HepG2 (cell line): ENCODE results near the gene TSPAN2. TPM values are rescaled to one million over a fixed set of nuclear protein-coding genes. Genes with fewer than 3 reads are reported as not detected.

Experiments
- ATAC-seq: fragments of 200-7000 bp; cut with Tn5 transposase; 3 replicates; pipeline ENCODE4 v1.9.1; 2020; ENCODE audit warnings: mild to moderate bottlenecking, moderate library complexity
- BruUV-seq: library from RNA; stranded (reverse); fragments of 400-500 nt; replicated peaks from 2 replicates; lab custom pipeline; 2021; lab: Mats Ljungman, UMichigan
- CTCF ChIA-PET: fragments of 300-600 bp; formaldehyde crosslinking; extraction: SDS; loops from one replicate; lab custom pipeline; 2021; ENCODE audit warnings: low total read pairs, inconsistent platforms, low intra/inter-chr PET ratio; lab: Yijun Ruan, JAX
- POLR2A ChIA-PET: fragments of 350-600 bp; sonication (Branson Sonifier 250); formaldehyde crosslinking; loops from one replicate; lab custom pipeline; 2020; ENCODE audit warnings: antibody characterized with exemption, inconsistent platforms; lab: Yijun Ruan, JAX
- DNase-seq: peaks from one replicate; pipeline ENCODE4 v3.0.0-alpha.2; 2015; ENCODE audit warnings: low spot score
- FAIRE-seq: peaks from 3 replicates; lab custom pipeline; 2011; peaks lifted over from hg19 to GRCh38; lab: Jason Lieb, UNC
- H2AFZ ChIP-seq: one replicate; pipeline ENCODE4 v1.6.1; 2011; ENCODE audit warnings: low read length, inconsistent platforms
- H3K27ac ChIP-seq: fragments of 300-600 bp; 3 replicates; pipeline ENCODE4 v1.8.0; 2011; ENCODE audit warnings: mixed run types, mild to moderate bottlenecking, mixed read lengths, low read length, inconsistent platforms; ENCODE audit not compliant: insufficient read depth; ENCODE audit errors: extremely low read length
- H3K27me3 ChIP-seq, 2 experiments: fragments of 200-600 bp in 1 of 2; 2 replicates in 1 of 2; 3 replicates in 1 of 2; pipeline versions ENCODE4 v1.6.0 to v1.8.0; 2011; ENCODE audit warnings: low read length in 2 of 2, mild to moderate bottlenecking in 2 of 2, moderate library complexity in 2 of 2, inconsistent platforms in 1 of 2; ENCODE audit not compliant: insufficient read depth in 2 of 2, control insufficient read depth in 1 of 2
- H3K36me3 ChIP-seq, 2 experiments: fragments of 200-600 bp in 1 of 2; replicated peaks in 1 of 2; 2 replicates in 1 of 2; 3 replicates in 1 of 2; pipeline versions ENCODE4 v1.5.1 to v1.8.0; 2011; ENCODE audit warnings: low read length in 2 of 2, inconsistent platforms in 1 of 2; ENCODE audit not compliant: insufficient read depth in 2 of 2, control insufficient read depth in 1 of 2
- H3K4me1 ChIP-seq: 2 replicates; pipeline ENCODE4 v1.5.1; 2012; ENCODE audit warnings: low read length, inconsistent platforms; ENCODE audit not compliant: insufficient read depth
- H3K4me2 ChIP-seq: 2 replicates; pipeline ENCODE4 v1.6.0; 2011; ENCODE audit warnings: low read depth, low read length, inconsistent platforms
- H3K4me3 ChIP-seq, 3 experiments: fragments of 200-600 bp in 1 of 3; sonication (generic), shearing (Covaris generic) in 1 of 3; replicated peaks in 1 of 3; 2 replicates each; pipeline ENCODE4 v1.5.1; 2011 to 2016; ENCODE audit warnings: low read length in 3 of 3, inconsistent platforms in 2 of 3, low read depth in 2 of 3, mild to moderate bottlenecking in 2 of 3, control low read depth in 1 of 3, mixed read lengths in 1 of 3; ENCODE audit not compliant: insufficient read depth in 1 of 3
- H3K79me2 ChIP-seq: one replicate; pipeline ENCODE4 v1.6.1; 2011; ENCODE audit warnings: low read length, inconsistent platforms; ENCODE audit not compliant: insufficient read depth
- H3K9ac ChIP-seq: 2 replicates; pipeline ENCODE4 v1.6.0; 2011; ENCODE audit warnings: mild to moderate bottlenecking, low read depth, low read length, inconsistent platforms; ENCODE audit not compliant: insufficient read depth
- H3K9me3 ChIP-seq: 2 replicates; pipeline ENCODE4 v1.5.1; 2012; ENCODE audit warnings: mild to moderate bottlenecking, low read length
- H4K20me1 ChIP-seq: 2 replicates; pipeline ENCODE4 v1.6.0; 2011; ENCODE audit warnings: inconsistent platforms, mild to moderate bottlenecking, low read length, moderate library complexity; ENCODE audit not compliant: insufficient read depth
- POGZ ChIP-seq: sonication (generic); formaldehyde crosslinking; IDR thresholded peaks from 2 replicates; pipeline ENCODE4 v1.4.0; 2020; ENCODE audit warnings: mild to moderate bottlenecking, missing genetic modification reagents
- POLR2G ChIP-seq: fragments of 200-400 bp; formaldehyde crosslinking; IDR thresholded peaks from 2 replicates; pipeline ENCODE4 v1.6.1; 2018; ENCODE audit warnings: mild to moderate bottlenecking, low read depth, low read length, moderate library complexity
- RFXANK ChIP-seq: IDR thresholded peaks from 2 replicates; pipeline ENCODE4 v1.6.1; 2016
- RXRA ChIP-seq: sonication (generic); formaldehyde crosslinking; IDR thresholded peaks from 2 replicates; pipeline ENCODE4 v1.5.1; 2020; ENCODE audit warnings: missing genetic modification reagents
- SOX5 ChIP-seq: IDR thresholded peaks from 2 replicates; pipeline ENCODE4 v1.6.1; 2016; ENCODE audit warnings: borderline replicate concordance
- TBP ChIP-seq: sonication (generic); formaldehyde crosslinking; IDR thresholded peaks from 2 replicates; pipeline ENCODE4 v1.5.0; 2020; ENCODE audit warnings: missing genetic modification reagents
- ZNF143 ChIP-seq: sonication (generic); formaldehyde crosslinking; IDR thresholded peaks from 2 replicates; pipeline ENCODE4 v1.4.0; 2020; ENCODE audit warnings: missing genetic modification reagents
- ZNF451 ChIP-seq: sonication (generic); formaldehyde crosslinking; IDR thresholded peaks from 2 replicates; pipeline ENCODE4 v1.5.0; 2020; ENCODE audit warnings: mild to moderate bottlenecking, missing genetic modification reagents
- WGBS: methylation state at CpG from one replicate; pipeline ENCODE4 v1.1.6; 2017; ENCODE audit warnings: low lambda C conversion rate; 5-methylcytosine and 5-hydroxymethylcytosine counted together
- in situ Hi-C: cut with HindIII; loops from 2 replicates; pipeline ENCODE4 v1.10.0; 2017; ENCODE audit warnings: low pct_unique_long_range_greater_than_20kb; ENCODE audit not compliant: extremely low pct_ligation_motif_present
- intact Hi-C: fragments of 100-400 bp; cut with micrococcal nuclease; formaldehyde crosslinking; loops from one replicate; pipeline ENCODE4 v1.10.0; 2022; ENCODE audit not compliant: unreplicated experiment
- polyA plus RNA-seq, 8 experiments: library from polyadenylated mRNA; depleted of rRNA in 3 of 8; stranded (reverse) in 7 of 8; unstranded in 1 of 8; fragments of >200 nt; fragmentation: Illumina TruSeq in 4 of 8; extraction: Trizol in 4 of 8; gene quantifications; 2 replicates each; pipeline versions ENCODE4 v1.2.1 to v1.2.3, GENCODE V29; 2011 to 2016; ENCODE audit warnings: low read depth in 4 of 8, missing spikeins in 1 of 8, mixed read lengths in 1 of 8; ENCODE audit not compliant: insufficient read depth in 1 of 8
- total RNA-seq, 5 experiments: library from RNA; depleted of rRNA; stranded (reverse); fragments of >200 nt; fragmentation: Illumina TruSeq; extraction: Trizol; gene quantifications; 2 replicates each; pipeline ENCODE4 v1.2.3, GENCODE V29; 2016; ENCODE audit warnings: low read depth in 1 of 5
- TF ChIP-seq, protein P1 (sequence below): sonication (generic); formaldehyde crosslinking; IDR thresholded peaks from 2 replicates; pipeline ENCODE4 v1.8.0; 2022; ENCODE audit warnings: mild to moderate bottlenecking, missing genetic modification reagents, moderate library complexity
- TF ChIP-seq, protein P2 (sequence below): sonication (generic); formaldehyde crosslinking; IDR thresholded peaks from 2 replicates; pipeline ENCODE4 v1.8.1; 2023; ENCODE audit warnings: missing genetic modification reagents, inconsistent platforms, borderline replicate concordance
- TF ChIP-seq, protein P3 (sequence below): sonication (generic); formaldehyde crosslinking; IDR thresholded peaks from 2 replicates; pipeline ENCODE4 v1.5.0; 2020; ENCODE audit warnings: mild to moderate bottlenecking, missing genetic modification reagents
- TF ChIP-seq, protein P4 (sequence below): IDR thresholded peaks from 2 replicates; pipeline ENCODE4 v1.6.1; 2016; ENCODE audit warnings: low read depth, borderline replicate concordance

TSPAN2 gene
- total and polyA plus RNA-seq, 2 of the 13 experiments (the other 11 are each of a cell fraction or from before 2014, with no cell fraction given), result not detected

DNA sequence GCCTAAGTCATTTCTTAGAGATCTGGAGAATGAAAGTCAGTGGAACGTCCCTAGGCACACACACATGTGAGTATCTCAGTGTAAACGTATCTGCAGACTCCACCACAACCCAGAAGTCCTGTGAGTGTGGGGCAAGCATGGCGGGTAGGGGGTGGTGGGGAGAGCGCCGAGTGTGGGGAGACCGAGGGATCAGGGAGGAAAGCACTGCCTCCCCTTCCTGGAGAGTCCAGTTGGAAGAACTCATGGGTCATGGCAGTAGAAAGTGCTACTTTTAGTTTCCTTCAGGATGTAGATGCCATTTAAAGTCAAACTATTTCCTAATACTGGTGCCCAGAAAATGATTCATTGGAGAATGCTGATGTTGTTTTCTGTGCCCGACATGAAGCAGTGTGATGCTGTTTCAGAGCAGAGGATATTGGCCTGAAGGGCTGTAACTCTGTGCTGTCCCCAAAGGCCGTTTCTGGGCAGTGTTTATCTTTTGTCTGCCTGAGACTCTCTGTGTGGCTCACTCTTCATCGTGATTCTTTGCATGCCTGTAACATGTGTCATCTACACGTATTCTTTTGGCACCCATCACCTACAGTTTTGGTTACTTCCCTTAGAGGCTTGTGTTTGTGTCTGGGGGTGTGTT lies 45.7 kb upstream of the TSPAN2 start:
- H3K79me2 ChIP-seq, result no peaks in the 10 kb centered on the region
- no peaks in the 10 kb centered on the region for H4K20me1 ChIP-seq
- no peak for FAIRE-seq
- 9% methylated on average over 7 of the region's 10 CpGs for WGBS
- no peaks in the 10 kb centered on the region for H3K36me3 ChIP-seq
- BruUV-seq, result no TSS peak
- CTCF ChIA-PET, result no interaction called here
- no peaks in the 10 kb centered on the region for H3K27me3 ChIP-seq
- POLR2A ChIA-PET, result no interaction called here
- TF ChIP-seq ZNF143 (CRISPR knock-in tag) (no peak), POLR2G (no peak), TBP (no peak), RFXANK (CRISPR knock-in tag) (no peak), RXRA (CRISPR knock-in tag) (no peak), POGZ (CRISPR knock-in tag) (no peak), SOX5 (CRISPR knock-in tag) (no peak), ZNF451 (CRISPR knock-in tag) (no peak)
- TF ChIP-seq, protein P1, sequence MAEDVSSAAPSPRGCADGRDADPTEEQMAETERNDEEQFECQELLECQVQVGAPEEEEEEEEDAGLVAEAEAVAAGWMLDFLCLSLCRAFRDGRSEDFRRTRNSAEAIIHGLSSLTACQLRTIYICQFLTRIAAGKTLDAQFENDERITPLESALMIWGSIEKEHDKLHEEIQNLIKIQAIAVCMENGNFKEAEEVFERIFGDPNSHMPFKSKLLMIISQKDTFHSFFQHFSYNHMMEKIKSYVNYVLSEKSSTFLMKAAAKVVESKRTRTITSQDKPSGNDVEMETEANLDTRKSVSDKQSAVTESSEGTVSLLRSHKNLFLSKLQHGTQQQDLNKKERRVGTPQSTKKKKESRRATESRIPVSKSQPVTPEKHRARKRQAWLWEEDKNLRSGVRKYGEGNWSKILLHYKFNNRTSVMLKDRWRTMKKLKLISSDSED, result no peak
- TF ChIP-seq, protein P2, sequence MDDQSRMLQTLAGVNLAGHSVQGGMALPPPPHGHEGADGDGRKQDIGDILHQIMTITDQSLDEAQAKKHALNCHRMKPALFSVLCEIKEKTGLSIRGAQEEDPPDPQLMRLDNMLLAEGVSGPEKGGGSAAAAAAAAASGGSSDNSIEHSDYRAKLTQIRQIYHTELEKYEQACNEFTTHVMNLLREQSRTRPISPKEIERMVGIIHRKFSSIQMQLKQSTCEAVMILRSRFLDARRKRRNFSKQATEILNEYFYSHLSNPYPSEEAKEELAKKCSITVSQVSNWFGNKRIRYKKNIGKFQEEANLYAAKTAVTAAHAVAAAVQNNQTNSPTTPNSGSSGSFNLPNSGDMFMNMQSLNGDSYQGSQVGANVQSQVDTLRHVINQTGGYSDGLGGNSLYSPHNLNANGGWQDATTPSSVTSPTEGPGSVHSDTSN (CRISPR knock-in tag), result no peak
- TF ChIP-seq, protein P3, sequence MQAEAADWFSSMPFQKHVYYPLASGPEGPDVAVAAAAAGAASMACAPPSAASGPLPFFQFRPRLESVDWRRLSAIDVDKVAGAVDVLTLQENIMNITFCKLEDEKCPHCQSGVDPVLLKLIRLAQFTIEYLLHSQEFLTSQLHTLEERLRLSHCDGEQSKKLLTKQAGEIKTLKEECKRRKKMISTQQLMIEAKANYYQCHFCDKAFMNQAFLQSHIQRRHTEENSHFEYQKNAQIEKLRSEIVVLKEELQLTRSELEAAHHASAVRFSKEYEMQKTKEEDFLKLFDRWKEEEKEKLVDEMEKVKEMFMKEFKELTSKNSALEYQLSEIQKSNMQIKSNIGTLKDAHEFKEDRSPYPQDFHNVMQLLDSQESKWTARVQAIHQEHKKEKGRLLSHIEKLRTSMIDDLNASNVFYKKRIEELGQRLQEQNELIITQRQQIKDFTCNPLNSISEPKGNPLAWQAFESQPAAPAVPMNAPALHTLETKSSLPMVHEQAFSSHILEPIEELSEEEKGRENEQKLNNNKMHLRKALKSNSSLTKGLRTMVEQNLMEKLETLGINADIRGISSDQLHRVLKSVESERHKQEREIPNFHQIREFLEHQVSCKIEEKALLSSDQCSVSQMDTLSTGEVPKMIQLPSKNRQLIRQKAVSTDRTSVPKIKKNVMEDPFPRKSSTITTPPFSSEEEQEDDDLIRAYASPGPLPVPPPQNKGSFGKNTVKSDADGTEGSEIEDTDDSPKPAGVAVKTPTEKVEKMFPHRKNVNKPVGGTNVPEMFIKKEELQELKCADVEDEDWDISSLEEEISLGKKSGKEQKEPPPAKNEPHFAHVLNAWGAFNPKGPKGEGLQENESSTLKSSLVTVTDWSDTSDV (CRISPR knock-in tag), result no peak
- TF ChIP-seq, protein P4, sequence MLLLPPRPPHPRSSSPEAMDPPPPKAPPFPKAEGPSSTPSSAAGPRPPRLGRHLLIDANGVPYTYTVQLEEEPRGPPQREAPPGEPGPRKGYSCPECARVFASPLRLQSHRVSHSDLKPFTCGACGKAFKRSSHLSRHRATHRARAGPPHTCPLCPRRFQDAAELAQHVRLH, result no peak
- in situ Hi-C loops (loop anchor here (5.0 kb wide), 2 partner anchors 332 to 462 kb away; no protein-coding TSS in a partner anchor), intact Hi-C loops (no loop called here)
- no peak for ATAC-seq
- no peaks in the 10 kb centered on the region for H3K9me3 ChIP-seq
- H3K4me1 ChIP-seq, result no peaks in the 10 kb centered on the region
- no peak overlapping the region for H3K4me2 ChIP-seq
- H3K9ac ChIP-seq, result no peak overlapping the region
- no peak overlapping the region for H3K27ac ChIP-seq
- H3K4me3 ChIP-seq, result no peak overlapping the region
- DNase-seq, result no peak
- no peak overlapping the region for H2AFZ ChIP-seq
